Panc1 (cell line): ENCODE measurements around the gene CAND2.

ENCODE experiments used
- CTCF ChIP-seq: fragments of 450-650 bp; IDR thresholded peaks from 2 replicates; pipeline ENCODE4 v1.5.1; 2017; ENCODE audit warnings: mild to moderate bottlenecking
- POLR2AphosphoS5 ChIP-seq: IDR thresholded peaks from 2 replicates; pipeline ENCODE4 v1.6.1; 2012; ENCODE audit warnings: mild to moderate bottlenecking, low read depth, low read length, moderate library complexity
- REST ChIP-seq, 2 experiments: IDR thresholded peaks; 2 replicates each; pipeline ENCODE4 v1.6.1; 2011 to 2012; ENCODE audit warnings: low read depth in 2 of 2, control low read depth in 1 of 2, low read length in 1 of 2, mild to moderate bottlenecking in 1 of 2, moderate library complexity in 1 of 2; ENCODE audit not compliant: insufficient read depth in 1 of 2
- TCF7L2 ChIP-seq: IDR thresholded peaks from 2 replicates; pipeline ENCODE4 v1.6.1; 2011; ENCODE audit warnings: mild to moderate bottlenecking, low read depth, low read length, inconsistent platforms

GRCh38 chr3:12824299-12824698, 27.8 kb downstream of the CAND2 start:
- TF ChIP-seq POLR2AphosphoS5 (no peak), CTCF (no peak), TCF7L2 (no peak), REST (IDR thresholded peaks at IDR 0.05; ENCODE audit: insufficient read depth in 1 of 2, low read depth in 2 of 2, low read length in 1 of 2) (no peak)
